Trophoblast cell (in vitro differentiated cells and primary cell): ENCODE measurements around the gene GJD2.
A peak's percentile ranks its signal among the peaks of the same experiment; 100 is the strongest.

ENCODE experiments used
- DNase-seq, 2 donors: peaks; one replicate each; pipeline ENCODE4 v3.0.0-alpha.2; 2016
- H2AFZ ChIP-seq: 2 replicates; pipeline ENCODE4 v1.6.1; 2013; ENCODE audit warnings: low read length, moderate library complexity, mild to moderate bottlenecking; ENCODE audit not compliant: insufficient read depth, poor library complexity
- H2AK5ac ChIP-seq: 2 replicates; pipeline ENCODE4 v1.6.1; 2013; ENCODE audit warnings: mild to moderate bottlenecking, low read length
- H2BK120ac ChIP-seq: 2 replicates; pipeline ENCODE4 v1.6.1; 2013; ENCODE audit warnings: low read length, mild to moderate bottlenecking, moderate library complexity; ENCODE audit not compliant: insufficient read depth, poor library complexity
- H2BK12ac ChIP-seq: 2 replicates; pipeline ENCODE4 v1.6.1; 2013; ENCODE audit warnings: mild to moderate bottlenecking, low read length, moderate library complexity
- H2BK5ac ChIP-seq: 2 replicates; pipeline ENCODE4 v1.6.1; 2013; ENCODE audit warnings: low read length, low read depth, moderate library complexity, mild to moderate bottlenecking; ENCODE audit not compliant: poor library complexity
- H3K14ac ChIP-seq: 2 replicates; pipeline ENCODE4 v1.6.1; 2013; ENCODE audit warnings: mild to moderate bottlenecking, low read length
- H3K18ac ChIP-seq: 2 replicates; pipeline ENCODE4 v1.6.1; 2013; ENCODE audit warnings: mild to moderate bottlenecking, low read length
- H3K23ac ChIP-seq: 2 replicates; pipeline ENCODE4 v1.6.1; 2013; ENCODE audit warnings: low read length
- H3K27ac ChIP-seq: 2 replicates; pipeline ENCODE4 v1.5.1; 2013; ENCODE audit warnings: low read depth, mild to moderate bottlenecking, inconsistent platforms, low read length, moderate library complexity
- H3K27me3 ChIP-seq: 2 replicates; pipeline ENCODE4 v1.6.1; 2013; ENCODE audit warnings: inconsistent platforms, mild to moderate bottlenecking, low read length, moderate library complexity; ENCODE audit not compliant: insufficient read depth
- H3K36me3 ChIP-seq, 2 experiments: 1 replicate in 1 of 2; 2 replicates in 1 of 2; pipeline ENCODE4 v1.6.1; 2013; ENCODE audit warnings: low read length in 2 of 2, mild to moderate bottlenecking in 2 of 2, moderate library complexity in 1 of 2; ENCODE audit not compliant: insufficient read depth in 2 of 2, control insufficient read depth in 1 of 2
- H3K4ac ChIP-seq: 2 replicates; pipeline ENCODE4 v1.6.1; 2013; ENCODE audit warnings: low read depth, mild to moderate bottlenecking, low read length, moderate library complexity
- H3K4me1 ChIP-seq, 2 experiments: 1 replicate in 1 of 2; 2 replicates in 1 of 2; pipeline ENCODE4 v1.6.1; 2013; ENCODE audit warnings: low read length in 2 of 2, mild to moderate bottlenecking in 2 of 2, moderate library complexity in 1 of 2; ENCODE audit not compliant: insufficient read depth in 2 of 2, control insufficient read depth in 1 of 2
- H3K4me2 ChIP-seq: 2 replicates; pipeline ENCODE4 v1.6.1; 2013; ENCODE audit warnings: inconsistent platforms, mild to moderate bottlenecking, low read length, moderate library complexity
- H3K4me3 ChIP-seq: 2 replicates; pipeline ENCODE4 v1.5.1; 2013; ENCODE audit warnings: mild to moderate bottlenecking, low read depth, low read length, inconsistent platforms
- H3K79me1 ChIP-seq: one replicate; pipeline ENCODE4 v1.6.1; 2013; ENCODE audit warnings: low read length
- H3K79me2 ChIP-seq: 2 replicates; pipeline ENCODE4 v1.6.1; 2013; ENCODE audit warnings: low read length, mild to moderate bottlenecking; ENCODE audit not compliant: control insufficient read depth, insufficient read depth, poor library complexity
- H3K9ac ChIP-seq: 2 replicates; pipeline ENCODE4 v1.6.1; 2013; ENCODE audit warnings: mild to moderate bottlenecking, low read length
- H3K9me3 ChIP-seq: 2 replicates; pipeline ENCODE4 v1.6.1; 2013; ENCODE audit warnings: low read depth, mild to moderate bottlenecking, control low read depth, inconsistent platforms, low read length; ENCODE audit not compliant: insufficient read depth
- H4K12ac ChIP-seq: 2 replicates; pipeline ENCODE4 v1.6.1; 2013; ENCODE audit warnings: low read depth, mild to moderate bottlenecking, low read length, moderate library complexity
- H4K8ac ChIP-seq: 2 replicates; pipeline ENCODE4 v1.6.1; 2013; ENCODE audit warnings: low read depth, mild to moderate bottlenecking, low read length, moderate library complexity
- H4K91ac ChIP-seq: one replicate; pipeline ENCODE4 v1.6.1; 2013; ENCODE audit warnings: low read depth, mild to moderate bottlenecking, low read length, moderate library complexity
- WGBS: extraction: QIAGEN DNeasy Blood & Tissue Kit; methylation state at CpG from one replicate; pipeline ENCODE4 v1.1.7; 2013; ENCODE audit warnings: missing lambda C conversion rate; ENCODE audit not compliant: insufficient read length, insufficient coverage; ENCODE audit errors: extremely low coverage; 5-methylcytosine and 5-hydroxymethylcytosine counted together

The GJD2 gene

GRCh38 chr15:34773917-34774316 is 19.1 kb upstream of the GJD2 start:
- Histone ChIP-seq H3K4me1 (no peaks in the 10 kb centered on the region), H3K9me3 (no peaks in the 10 kb centered on the region), H3K79me2 (no peaks in the 10 kb centered on the region), H4K91ac (no peak overlapping the region), H4K8ac (no peak overlapping the region), H3K4ac (no peak overlapping the region), H3K36me3 (no peaks in the 10 kb centered on the region), H2BK5ac (no peak overlapping the region), H3K27ac (no peak overlapping the region), H2BK120ac (no peak overlapping the region), H3K4me3 (no peak overlapping the region), H4K12ac (no peak overlapping the region), H2BK12ac (no peak overlapping the region), H2AFZ (no peak overlapping the region), H3K23ac (no peak overlapping the region), H3K4me2 (no peak overlapping the region), H3K14ac (no peak overlapping the region), H3K79me1 (no peaks in the 10 kb centered on the region), H2AK5ac (no peak overlapping the region), H3K18ac (no peak overlapping the region), H3K27me3 (no peaks in the 10 kb centered on the region), H3K9ac (peak overlapping the region; percentile 27)
- DNase-seq = no peak
- WGBS = no CpG with 5 or more reads among the region's 2 CpGs

GRCh38 chr15:34773013-34773412 is 18.2 kb upstream of the GJD2 start:
- no peak overlapping the region for H2AFZ ChIP-seq
- no peaks in the 10 kb centered on the region for H3K9me3 ChIP-seq
- no peak overlapping the region for H2AK5ac ChIP-seq
- no peak overlapping the region for H3K14ac ChIP-seq
- H3K4me3 ChIP-seq = no peak overlapping the region
- no peak overlapping the region for H3K4ac ChIP-seq
- H3K23ac ChIP-seq = no peak overlapping the region
- H2BK12ac ChIP-seq = no peak overlapping the region
- H3K4me2 ChIP-seq = no peak overlapping the region
- H3K27me3 ChIP-seq = no peaks in the 10 kb centered on the region
- H3K9ac ChIP-seq = no peak overlapping the region
- no peak overlapping the region for H4K8ac ChIP-seq
- no peak overlapping the region for H4K91ac ChIP-seq
- no peak overlapping the region for H3K27ac ChIP-seq
- DNase-seq = no peak
- no peaks in the 10 kb centered on the region for H3K36me3 ChIP-seq
- no peak overlapping the region for H4K12ac ChIP-seq
- no peak overlapping the region for H3K18ac ChIP-seq
- H3K79me1 ChIP-seq = no peaks in the 10 kb centered on the region
- H3K79me2 ChIP-seq = no peaks in the 10 kb centered on the region
- no peak overlapping the region for H2BK5ac ChIP-seq
- H2BK120ac ChIP-seq = no peak overlapping the region
- no peaks in the 10 kb centered on the region for H3K4me1 ChIP-seq

- Histone ChIP-seq H3K4me2 (no peak overlapping the region), H3K27ac (no peak overlapping the region), H4K8ac (no peak overlapping the region), H4K91ac (no peak overlapping the region), H3K4me1 (no peaks in the 10 kb centered on the region), H3K9ac (no peak overlapping the region), H3K4ac (no peak overlapping the region), H2BK120ac (no peak overlapping the region), H3K27me3 (no peaks in the 10 kb centered on the region), H2BK12ac (no peak overlapping the region), H3K9me3 (no peaks in the 10 kb centered on the region), H3K14ac (no peak overlapping the region), H3K79me1 (no peaks in the 10 kb centered on the region), H2AFZ (no peak overlapping the region), H2AK5ac (no peak overlapping the region), H3K79me2 (no peaks in the 10 kb centered on the region), H3K23ac (no peak overlapping the region), H3K4me3 (no peak overlapping the region), H3K36me3 (no peaks in the 10 kb centered on the region), H4K12ac (no peak overlapping the region), H3K18ac (no peak overlapping the region), H2BK5ac (no peak overlapping the region)
- no peak for DNase-seq
- no CpG with 5 or more reads among the region's 2 CpGs for WGBS
Measured at GRCh38 chr15:34772312-34772711, 17.5 kb upstream of the GJD2 start.

GRCh38 chr15:34769711-34770110 is 14.9 kb upstream of the GJD2 start:
- H3K79me2 ChIP-seq = no peaks in the 10 kb centered on the region
- H2BK5ac ChIP-seq = no peak overlapping the region
- no peak overlapping the region for H3K14ac ChIP-seq
- H3K27ac ChIP-seq = no peak overlapping the region
- H3K23ac ChIP-seq = no peak overlapping the region
- H3K36me3 ChIP-seq = no peaks in the 10 kb centered on the region
- no peak overlapping the region for H2AK5ac ChIP-seq
- no peak overlapping the region for H2BK120ac ChIP-seq
- no CpG with 5 or more reads among the region's 2 CpGs for WGBS
- no peak overlapping the region for H2AFZ ChIP-seq
- no peak overlapping the region for H3K4me2 ChIP-seq
- no peaks in the 10 kb centered on the region for H3K4me1 ChIP-seq
- no peak overlapping the region for H2BK12ac ChIP-seq
- H4K12ac ChIP-seq = no peak overlapping the region
- H3K4me3 ChIP-seq = no peak overlapping the region
- no peaks in the 10 kb centered on the region for H3K79me1 ChIP-seq
- H3K4ac ChIP-seq = no peak overlapping the region
- H3K27me3 ChIP-seq = no peaks in the 10 kb centered on the region
- no peak overlapping the region for H4K8ac ChIP-seq
- no peak for DNase-seq
- H4K91ac ChIP-seq = no peak overlapping the region
- H3K9me3 ChIP-seq = no peaks in the 10 kb centered on the region
- H3K9ac ChIP-seq = no peak overlapping the region
- no peak overlapping the region for H3K18ac ChIP-seq

GRCh38 chr15:34768530-34768929 is 13.7 kb upstream of the GJD2 start:
- H3K4me2 ChIP-seq = no peak overlapping the region
- H4K91ac ChIP-seq = no peak overlapping the region
- H3K18ac ChIP-seq = no peak overlapping the region
- no peaks in the 10 kb centered on the region for H3K9me3 ChIP-seq
- H2AK5ac ChIP-seq = no peak overlapping the region
- no peak overlapping the region for H2BK12ac ChIP-seq
- H4K12ac ChIP-seq = no peak overlapping the region
- H2BK120ac ChIP-seq = no peak overlapping the region
- no peaks in the 10 kb centered on the region for H3K79me2 ChIP-seq
- no peak overlapping the region for H3K9ac ChIP-seq
- H4K8ac ChIP-seq = no peak overlapping the region
- H3K27me3 ChIP-seq = no peaks in the 10 kb centered on the region
- H2BK5ac ChIP-seq = no peak overlapping the region
- H3K4me3 ChIP-seq = no peak overlapping the region
- no peak overlapping the region for H2AFZ ChIP-seq
- no peaks in the 10 kb centered on the region for H3K36me3 ChIP-seq
- H3K14ac ChIP-seq = no peak overlapping the region
- no peak overlapping the region for H3K4ac ChIP-seq
- no peaks in the 10 kb centered on the region for H3K4me1 ChIP-seq
- H3K79me1 ChIP-seq = no peaks in the 10 kb centered on the region
- no peak overlapping the region for H3K27ac ChIP-seq
- H3K23ac ChIP-seq = no peak overlapping the region
- DNase-seq = no peak
